ENCODE results near the gene LRRC39.

The LRRC39 gene

DNA sequence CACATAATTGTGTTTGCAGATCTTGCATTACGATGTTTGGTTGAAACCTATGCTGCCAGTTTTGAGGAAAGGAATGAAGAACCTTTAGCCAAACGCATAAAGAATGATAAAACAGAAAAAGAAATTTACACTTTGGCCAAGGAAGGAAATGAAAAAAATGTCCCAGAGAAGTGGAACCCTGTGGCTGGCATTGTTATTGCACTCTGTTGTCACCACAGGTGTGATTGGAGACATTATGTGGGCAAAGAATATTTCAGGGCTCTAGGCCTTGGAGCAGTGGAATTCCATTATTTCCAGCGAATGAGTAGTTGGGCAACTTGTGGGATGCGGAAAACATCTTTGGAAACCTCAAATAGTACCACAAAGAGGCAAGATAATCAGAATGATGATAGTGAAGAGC is 30.2 kb downstream of the LRRC39 start:
- DNase-seq (ENCODE audit: low read depth in 2 of 2), result no peak

GRCh38 chr1:100146958-100147357 is 31.1 kb downstream of the LRRC39 start:
- DNase-seq (ENCODE audit: low read depth in 2 of 2), result no peak

GRCh38 chr1:100145116-100145515 is 32.9 kb downstream of the LRRC39 start:
- no peak for DNase-seq (ENCODE audit: low read depth in 2 of 2)

GRCh38 chr1:100142343-100142742 is 35.7 kb downstream of the LRRC39 start:
- no peak for DNase-seq (ENCODE audit: low read depth in 2 of 2)

- no peak for DNase-seq (ENCODE audit: low read depth in 2 of 2)
Measured at GRCh38 chr1:100141192-100141591, 36.9 kb downstream of the LRRC39 start.

GRCh38 chr1:100137602-100138001 is 40.5 kb downstream of the LRRC39 start:
- DNase-seq (ENCODE audit: low read depth in 2 of 2), result no peak

- no peak for DNase-seq (ENCODE audit: low read depth in 2 of 2)
Measured at GRCh38 chr1:100134872-100135271, 43.2 kb downstream of the LRRC39 start.

DNA sequence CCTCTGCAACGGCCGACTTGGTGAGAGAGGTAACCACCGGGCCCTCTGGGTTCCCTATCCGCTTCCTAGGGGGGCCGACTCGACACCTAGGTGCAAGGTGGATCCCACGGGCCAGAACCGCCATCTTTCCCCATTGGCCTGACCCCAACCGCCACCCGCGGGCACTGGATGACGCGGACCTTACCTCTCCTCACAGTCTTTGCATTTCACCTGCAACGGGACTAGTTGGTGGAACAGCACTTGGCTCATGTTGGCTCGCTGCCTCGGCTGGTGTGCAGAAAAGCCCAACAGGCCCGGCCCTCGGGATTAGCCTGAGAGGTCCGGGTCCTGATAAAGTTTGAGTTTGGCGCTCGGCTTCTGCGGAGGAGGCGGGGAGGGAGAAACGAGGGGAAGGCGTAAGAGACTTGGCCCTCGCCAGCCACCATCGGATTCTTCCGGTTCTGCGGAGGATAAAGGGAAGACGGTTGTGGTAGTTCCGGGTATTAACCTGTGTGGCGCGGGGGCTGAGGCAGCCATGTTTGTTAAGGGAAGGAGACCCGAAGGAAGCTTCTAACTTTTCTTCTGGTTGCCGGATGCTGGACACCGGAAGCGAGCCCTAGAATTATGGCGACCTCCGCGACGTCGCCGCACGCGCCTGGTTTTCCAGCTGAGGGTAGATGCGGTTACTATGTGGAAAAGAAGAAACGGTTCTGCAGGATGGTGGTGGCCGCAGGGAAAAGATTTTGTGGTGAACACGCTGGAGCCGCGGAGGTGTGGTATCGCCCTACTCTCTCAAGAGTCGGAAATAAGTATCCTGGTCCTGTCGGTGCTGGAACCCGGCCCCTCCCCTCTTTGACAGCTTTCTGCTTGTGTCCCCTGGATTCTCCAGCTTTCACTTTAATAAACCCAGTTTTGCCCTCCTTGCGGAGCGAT is 45.2 kb downstream of the LRRC39 start, which contains the start of the genes SASS6 and TRMT13:
TSS of gene SASS6 (minus strand) at position 365 of the 912 bp plus-strand sequence. CDS start at position 249, 116 bp downstream.
TSS of gene TRMT13 (plus strand) at position 598 of the 912 bp plus-strand sequence. CDS start at position 604, 6 bp downstream.
- DNase-seq (ENCODE audit: low read depth in 2 of 2), result peak; percentile 85 to 86

- DNase-seq (ENCODE audit: low read depth in 2 of 2), result no peak
Measured at GRCh38 chr1:100131623-100132022, 46.4 kb downstream of the LRRC39 start.

- no peak for DNase-seq (ENCODE audit: low read depth in 2 of 2)
Measured at GRCh38 chr1:100130552-100131077, 47.4 kb downstream of the LRRC39 start.

GRCh38 chr1:100127226-100127625 is 50.8 kb downstream of the LRRC39 start:
- DNase-seq (ENCODE audit: low read depth in 2 of 2), result no peak

DNA sequence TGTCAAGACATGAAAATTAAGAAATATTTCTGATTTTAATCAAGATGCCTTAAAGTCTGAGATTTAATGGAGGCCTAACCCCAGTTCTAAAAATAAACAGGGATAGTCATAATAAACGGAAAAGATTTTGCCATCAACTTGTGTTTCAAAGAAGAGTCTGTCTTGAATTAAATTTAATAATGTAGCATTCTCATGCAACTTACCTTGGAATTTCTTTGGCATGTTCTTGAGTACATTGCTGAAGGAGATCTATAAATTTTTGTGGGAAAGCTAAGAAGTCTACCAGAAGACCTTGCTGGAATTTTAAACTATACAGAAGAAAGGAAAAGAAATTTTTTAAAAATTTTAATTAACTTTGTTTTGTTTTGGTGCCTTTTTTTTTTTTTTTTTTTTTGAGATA is 55.9 kb downstream of the LRRC39 start:
- no peak for DNase-seq (ENCODE audit: low read depth in 2 of 2)

DNA sequence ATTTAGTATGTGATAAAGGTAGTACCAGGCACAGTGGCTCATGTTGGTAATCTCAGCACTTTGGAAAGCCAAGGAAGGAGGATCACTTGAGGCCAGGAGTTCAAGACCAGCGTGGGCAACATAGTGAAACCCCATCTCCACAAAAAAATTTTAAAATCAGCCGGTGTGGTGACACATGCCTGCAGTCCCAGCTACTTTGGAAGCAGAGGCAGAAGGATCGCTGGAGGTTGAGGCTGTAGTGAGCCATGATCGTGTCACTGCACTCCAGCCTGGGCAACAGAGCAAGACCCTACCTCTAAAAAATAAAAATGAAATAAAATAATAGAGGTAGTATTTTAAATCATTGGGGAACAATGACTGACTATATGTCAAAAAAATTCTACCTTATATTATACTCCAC is 62.5 kb downstream of the LRRC39 start:
- DNase-seq (ENCODE audit: low read depth in 2 of 2), result no peak

GRCh38 chr1:100109554-100110066 is 68.4 kb downstream of the LRRC39 start:
- DNase-seq (ENCODE audit: low read depth in 2 of 2), result no peak

DNA sequence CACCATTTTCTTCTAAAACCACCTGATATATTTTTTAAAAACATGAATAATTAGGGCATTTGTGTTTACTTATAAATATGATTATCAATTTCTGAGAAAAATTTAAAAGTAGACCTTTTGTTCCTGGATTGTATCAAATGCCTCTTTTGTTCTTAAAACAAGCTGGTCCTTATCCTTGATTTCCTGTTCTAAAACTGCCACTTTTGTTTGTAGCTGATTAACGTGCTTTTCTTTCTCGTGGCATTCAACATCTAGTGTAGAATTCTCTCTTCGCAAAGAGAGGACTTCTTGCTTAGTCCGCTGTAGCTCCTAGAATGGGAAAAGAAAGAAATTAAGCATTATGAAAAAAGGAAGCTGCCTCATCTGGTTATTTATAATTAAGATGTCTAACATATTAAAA is 70.4 kb downstream of the LRRC39 start:
- no peak for DNase-seq (ENCODE audit: low read depth in 2 of 2)

GRCh38 chr1:100101564-100101963 is 76.5 kb downstream of the LRRC39 start:
- DNase-seq (ENCODE audit: low read depth in 2 of 2), result no peak

DNA sequence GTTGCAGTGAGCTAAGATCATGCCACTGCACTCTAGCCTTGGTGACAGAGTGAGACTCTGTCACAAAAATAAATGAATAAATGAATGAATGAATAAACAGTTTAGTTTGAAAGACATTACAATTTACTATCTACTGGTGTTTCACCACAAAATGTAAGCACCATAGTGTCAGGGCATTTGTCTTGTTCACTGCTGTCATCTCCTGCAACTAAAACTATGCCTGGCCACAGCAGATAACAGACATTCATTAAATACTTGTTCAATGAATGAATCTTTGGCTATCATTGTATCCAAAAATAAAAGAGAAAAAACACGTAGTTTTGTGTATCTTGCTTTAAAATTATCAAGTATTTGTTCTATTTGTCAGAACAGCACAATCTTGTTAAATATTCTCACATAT is 77.9 kb downstream of the LRRC39 start:
- DNase-seq (ENCODE audit: low read depth in 2 of 2), result no peak

All from stimulated activated CD8-positive, alpha-beta memory T cell treated with anti-CD3 and anti-CD28 coated beads, Interleukin-7, amount 100 ng/mL, for 1 hour (primary cell).